IPS-NIHi7 (cell line): ENCODE data around the gene AOC3.
"Not testable (repeated sequence)": the region's sequence is repeated elsewhere in the genome, so short reads cannot be mapped to it uniquely, and the experiment has no call there.

Experiments
- DNase-seq: peaks from one replicate; pipeline ENCODE4 v3.0.0; 2012; ENCODE audit warnings: mixed read lengths; ENCODE audit errors: extremely low spot score

AOC3 gene

GRCh38 chr17:42867694-42868261 lies 16.8 kb downstream of the AOC3 start:
- not testable (repeated sequence) for DNase-seq

DNA sequence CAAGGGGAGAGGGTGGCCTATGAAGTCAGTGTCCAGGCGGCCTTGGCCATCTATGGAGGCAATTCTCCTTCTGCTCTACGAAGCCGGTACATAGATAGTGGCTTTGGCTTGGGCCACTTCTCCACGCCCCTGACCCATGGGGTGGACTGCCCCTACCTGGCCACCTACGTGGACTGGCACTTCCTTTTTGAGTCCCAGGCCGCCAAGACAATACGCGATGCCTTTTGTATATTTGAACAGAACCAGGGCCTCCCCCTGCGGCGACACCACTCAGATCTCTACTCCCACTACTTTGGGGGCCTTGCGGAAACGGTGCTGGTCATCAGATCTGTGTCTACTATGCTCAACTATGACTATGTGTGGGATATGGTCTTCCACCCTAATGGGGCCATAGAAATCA lies 17.3 kb downstream of the AOC3 start:
- no peak for DNase-seq

GRCh38 chr17:42871647-42872046 lies 20.6 kb downstream of the AOC3 start:
- no peak for DNase-seq

DNA sequence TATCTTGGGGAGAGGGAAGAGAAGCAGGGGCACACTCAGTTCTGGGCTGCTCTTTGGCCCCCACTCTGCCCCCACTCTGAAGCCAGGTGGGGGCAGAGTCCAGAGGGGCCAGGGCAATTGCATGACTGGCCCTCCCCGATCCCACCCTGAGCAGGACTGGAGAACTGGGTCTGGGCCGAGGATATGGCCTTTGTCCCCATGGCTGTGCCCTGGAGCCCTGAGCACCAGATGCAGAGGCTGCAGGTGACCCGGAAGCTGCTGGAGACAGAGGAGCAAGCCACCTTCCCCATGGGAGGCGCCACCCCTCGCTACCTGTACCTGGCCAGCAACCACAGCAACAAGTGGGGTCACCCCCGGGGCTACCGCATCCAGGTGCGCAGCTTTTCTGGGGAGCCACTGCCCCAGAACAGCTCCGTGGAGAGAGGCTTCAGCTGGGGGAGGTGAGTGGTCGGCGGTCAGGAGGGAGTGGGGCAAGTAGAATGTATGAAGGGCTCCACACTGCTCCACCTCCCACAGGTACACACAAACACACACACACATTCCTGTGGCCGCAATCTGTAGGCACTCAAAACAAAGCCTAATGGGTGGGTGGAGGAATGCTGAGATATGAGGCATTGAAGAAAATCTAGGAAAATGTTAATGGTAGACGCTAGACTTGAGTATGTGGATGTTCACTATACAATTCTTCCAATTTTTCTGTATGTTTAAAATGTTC lies 21.4 kb downstream of the AOC3 start:
- no peak for DNase-seq

DNA sequence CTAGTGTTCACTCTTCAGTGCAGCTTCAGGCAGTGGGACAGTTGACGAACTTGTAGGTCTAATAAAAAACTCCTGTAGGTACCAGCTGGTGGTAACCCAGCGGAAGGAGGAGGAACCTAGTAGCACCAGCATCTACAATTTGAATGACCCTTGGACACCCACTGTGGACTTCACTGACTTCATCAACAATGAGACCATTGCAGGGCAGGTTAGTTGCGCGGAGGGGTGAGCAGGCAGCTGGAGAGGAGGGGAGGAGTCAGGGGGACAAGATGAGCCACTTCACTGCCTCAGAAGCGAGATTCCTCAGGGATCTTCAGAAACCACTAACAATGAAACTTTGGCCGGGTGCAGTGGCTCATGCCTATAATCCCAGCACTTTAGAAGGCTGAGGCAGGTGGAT lies 22.3 kb downstream of the AOC3 start:
- DNase-seq = no peak

DNA sequence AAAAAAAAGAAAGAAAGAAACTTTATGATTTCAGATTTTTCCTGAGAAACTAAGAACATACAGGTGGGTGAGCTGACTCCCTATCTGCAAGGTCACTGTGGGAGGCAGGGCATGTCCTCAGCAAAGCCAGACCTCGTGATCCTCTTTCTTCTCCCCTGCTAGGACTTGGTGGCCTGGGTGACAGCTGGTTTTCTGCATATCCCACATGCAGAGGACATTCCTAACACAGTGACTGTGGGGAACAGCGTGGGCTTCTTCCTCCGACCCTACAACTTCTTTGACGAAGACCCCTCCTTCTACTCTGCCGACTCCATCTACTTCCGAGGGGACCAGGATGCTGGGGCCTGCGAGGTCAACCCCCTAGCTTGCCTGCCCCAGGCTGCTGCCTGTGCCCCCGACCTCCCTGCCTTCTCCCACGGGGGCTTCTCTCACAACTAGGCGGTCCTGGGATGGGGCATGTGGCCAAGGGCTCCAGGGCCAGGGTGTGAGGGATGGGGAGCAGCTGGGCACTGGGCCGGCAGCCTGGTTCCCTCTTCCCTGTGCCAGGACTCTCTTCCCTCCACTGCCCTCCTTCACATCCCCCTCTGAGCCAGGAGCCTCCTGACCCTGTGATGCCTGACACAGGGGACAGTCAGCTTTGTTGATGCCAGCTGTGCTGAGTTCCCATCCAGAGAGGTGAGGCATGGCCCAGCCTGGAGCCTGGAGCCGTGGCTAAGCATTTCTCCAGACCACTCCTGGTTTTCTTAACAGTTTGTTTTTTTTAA lies 23.1 kb downstream of the AOC3 start:
- DNase-seq = not testable (repeated sequence)

DNA sequence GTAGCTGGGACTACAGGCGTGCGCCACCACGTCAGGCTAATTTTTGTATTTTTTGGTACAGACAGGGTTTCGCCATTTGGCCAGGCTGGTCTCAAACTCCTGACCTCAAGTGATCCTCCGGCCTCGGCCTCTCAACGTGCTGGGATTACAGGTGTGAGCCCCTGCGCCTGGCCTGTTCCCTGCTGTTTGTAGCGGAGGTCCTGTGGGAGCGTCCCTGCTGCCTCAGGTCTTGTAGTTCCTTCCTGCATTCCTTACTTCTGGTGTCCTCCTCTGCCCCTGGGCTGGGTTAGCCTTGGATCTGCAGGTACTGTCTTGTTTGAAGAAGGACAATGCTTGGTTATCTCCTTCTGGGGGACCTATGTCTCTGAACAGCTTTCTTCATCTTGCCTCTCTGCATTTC lies 26.0 kb downstream of the AOC3 start:
- no peak for DNase-seq

GRCh38 chr17:42878123-42878880 lies 27.3 kb downstream of the AOC3 start:
- peak; percentile 85 for DNase-seq

GRCh38 chr17:42878924-42879595 lies 28.1 kb downstream of the AOC3 start:
- DNase-seq = no peak

GRCh38 chr17:42879596-42879985 lies 28.6 kb downstream of the AOC3 start:
- DNase-seq = no peak

DNA sequence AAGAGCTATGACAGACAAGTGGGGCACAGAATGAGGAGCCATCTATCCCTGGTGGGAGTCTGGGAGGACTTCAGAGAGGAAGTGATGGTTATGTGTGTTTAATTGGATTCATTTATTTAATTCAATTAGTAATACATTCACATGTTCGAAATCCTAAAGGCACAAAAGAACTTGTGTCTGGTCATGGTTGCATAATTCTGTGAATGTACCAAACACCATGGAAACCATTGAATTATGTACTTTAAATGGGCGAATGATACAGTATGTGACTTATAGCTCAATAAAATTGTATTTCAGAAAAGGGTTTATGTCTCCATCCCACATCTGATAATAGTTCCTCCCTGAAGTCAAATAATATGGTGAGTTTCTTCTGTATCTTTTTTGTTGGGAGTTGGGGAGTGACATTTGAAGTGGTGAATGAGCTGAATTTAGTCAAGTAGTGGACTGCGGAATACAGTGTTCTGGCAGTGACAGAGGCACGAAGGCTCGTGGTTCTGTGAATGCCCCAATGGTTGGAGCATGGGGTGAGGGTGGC lies 29.8 kb downstream of the AOC3 start:
- DNase-seq = no peak

DNA sequence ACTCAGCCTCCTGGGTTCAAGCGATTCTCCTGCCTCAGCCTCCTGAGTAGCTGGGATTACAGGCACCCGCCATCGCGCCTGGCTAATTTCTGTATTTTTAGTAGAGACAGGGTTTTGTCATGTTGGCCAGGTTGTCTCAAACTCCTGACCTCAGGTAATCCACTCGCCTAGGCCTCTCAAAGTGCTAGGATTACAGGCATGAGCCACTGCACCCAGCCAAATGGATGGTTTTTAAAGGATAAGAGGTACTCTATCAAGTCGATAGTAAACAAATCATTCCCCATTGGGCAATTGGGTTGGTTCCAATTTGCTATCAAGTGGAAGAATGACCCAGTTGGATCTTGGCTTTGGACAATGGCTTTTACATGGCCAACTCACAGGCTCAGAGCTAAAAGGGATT lies 30.7 kb downstream of the AOC3 start:
- DNase-seq = not testable (repeated sequence)

GRCh38 chr17:42882166-42882565 lies 31.2 kb downstream of the AOC3 start:
- no peak for DNase-seq

- DNase-seq = no peak
These were observed 33.0 kb downstream of the AOC3 start for GRCh38 chr17:42883802-42884558.

- not testable (repeated sequence) for DNase-seq
These were observed 34.8 kb downstream of the AOC3 start for GRCh38 chr17:42885806-42886205.

DNA sequence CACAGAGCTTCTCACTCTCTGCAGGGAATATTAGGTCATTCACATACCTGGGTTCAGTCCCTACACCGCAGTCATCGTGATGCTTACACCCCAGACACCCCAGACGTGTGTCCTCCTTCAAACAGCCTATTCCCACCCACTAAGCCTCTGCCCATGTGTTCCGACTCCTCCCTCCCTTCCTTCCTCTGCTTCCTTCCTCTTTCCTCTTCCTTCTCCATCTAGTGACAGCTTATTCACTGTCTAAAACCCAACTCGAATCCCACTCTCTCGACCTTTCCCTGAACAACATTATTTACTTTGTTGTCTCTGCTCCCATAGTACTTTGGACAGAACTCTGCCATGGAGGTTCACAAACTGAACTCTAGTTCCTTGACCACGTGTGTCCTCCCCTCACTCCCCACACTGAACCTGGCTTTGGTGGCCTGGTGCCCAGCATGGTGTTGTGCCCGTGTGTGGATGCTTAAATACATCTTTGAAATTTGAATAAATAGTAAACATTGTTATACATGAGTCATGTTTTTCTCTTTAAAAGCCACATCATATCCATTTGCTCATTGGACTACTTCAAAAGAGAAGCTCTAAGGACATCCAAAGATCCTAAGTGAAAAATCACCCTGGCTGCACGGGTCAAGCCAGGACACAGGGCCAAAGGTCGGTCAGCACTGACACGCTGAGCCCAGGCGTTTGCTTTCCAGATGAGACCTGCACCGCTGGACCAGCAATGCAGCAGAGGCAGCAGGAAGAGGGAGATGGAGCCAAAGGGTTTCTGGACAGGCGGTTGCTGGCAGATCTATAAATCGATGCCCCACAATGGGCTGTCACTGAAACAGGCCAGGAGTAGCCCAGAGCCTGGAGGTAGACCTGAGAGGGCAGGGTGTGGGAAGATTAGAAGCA lies 35.5 kb downstream of the AOC3 start:
- no peak for DNase-seq

DNA sequence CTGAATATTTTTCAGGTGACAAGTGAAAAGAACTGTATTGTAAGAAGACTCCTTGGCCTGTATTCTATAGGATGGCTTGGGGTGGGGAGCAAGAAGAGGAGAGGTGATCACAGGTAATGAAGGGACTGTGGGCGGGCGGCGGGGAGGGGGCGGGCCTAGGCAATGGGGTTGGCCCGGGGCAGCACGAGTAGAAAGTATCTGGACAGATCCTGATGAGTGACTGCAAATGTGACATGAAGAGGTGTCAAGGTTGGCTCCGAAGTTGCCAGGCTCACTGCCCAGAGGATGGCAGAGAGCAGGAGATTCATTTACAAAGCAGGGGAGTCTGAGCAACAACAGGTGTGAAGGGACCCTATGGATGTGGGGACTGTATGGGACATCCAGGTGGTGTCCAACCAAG lies 38.8 kb downstream of the AOC3 start:
- no peak for DNase-seq

GRCh38 chr17:42891539-42892152 lies 40.6 kb downstream of the AOC3 start:
- peak; percentile 76 for DNase-seq

- no peak for DNase-seq
These were observed 42.4 kb downstream of the AOC3 start for GRCh38 chr17:42893359-42893758.
